GM06990 (cell line): ENCODE data around the gene PI4KA.
"Not testable (repeated sequence)": the region's sequence is repeated elsewhere in the genome, so short reads cannot be mapped to it uniquely, and the experiment has no call there.

Experiments used
- DNase-seq: peaks from one replicate; pipeline ENCODE4 v3.0.0-alpha.2; 2011; ENCODE audit not compliant: insufficient read length; ENCODE audit errors: extremely low read depth
- H3K27me3 ChIP-seq: replicated peaks from 2 replicates; pipeline ENCODE4 v1.6.0; 2011; ENCODE audit warnings: low read length; ENCODE audit not compliant: control insufficient read depth, insufficient read depth
- H3K36me3 ChIP-seq: 2 replicates; pipeline ENCODE4 v1.5.1; 2011; ENCODE audit warnings: low read length; ENCODE audit not compliant: control insufficient read depth, insufficient read depth
- H3K4me3 ChIP-seq: replicated peaks from 2 replicates; pipeline ENCODE4 v1.5.1; 2011; ENCODE audit warnings: low read depth, mild to moderate bottlenecking, control low read depth, low read length
- CTCF ChIP-seq: IDR thresholded peaks from 2 replicates; pipeline ENCODE4 v1.5.1; 2011; ENCODE audit warnings: low read length, control low read depth, mild to moderate bottlenecking, inconsistent platforms; ENCODE audit not compliant: insufficient read depth, poor library complexity, severe bottlenecking

Gene PI4KA

GRCh38 chr22:20836987-20837823, 21.4 kb downstream of the PI4KA start:
- no peaks in the 10 kb centered on the region for H3K27me3 ChIP-seq
- no peak overlapping the region for H3K4me3 ChIP-seq
- no peak for TF ChIP-seq CTCF
- DNase-seq = no peak
- H3K36me3 ChIP-seq = peaks cover 5% of the 10 kb centered on the region

- H3K36me3 ChIP-seq = peaks cover 5% of the 10 kb centered on the region
- DNase-seq = no peak
- TF ChIP-seq CTCF = no peak
- H3K27me3 ChIP-seq = no peaks in the 10 kb centered on the region
- H3K4me3 ChIP-seq = no peak overlapping the region
Measured at GRCh38 chr22:20834725-20835124, 23.9 kb downstream of the PI4KA start.

DNA sequence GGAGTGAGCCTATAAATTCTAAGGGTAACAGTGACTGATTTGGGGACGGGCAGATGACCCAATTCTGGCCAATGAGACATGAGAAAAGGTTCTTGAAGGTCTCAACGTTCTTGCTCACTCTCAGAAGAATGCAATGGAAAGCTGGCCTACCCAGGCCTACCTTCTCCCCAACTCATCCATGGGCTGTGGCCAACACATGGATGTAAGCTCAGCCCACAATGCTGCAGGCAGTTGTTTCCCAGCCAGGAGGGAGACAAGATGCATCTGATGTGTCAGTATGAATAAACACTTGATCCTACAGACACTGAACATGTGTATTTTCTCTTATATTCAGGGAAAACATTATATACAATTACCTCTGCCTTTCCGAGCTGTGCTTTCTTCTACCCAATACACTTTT, 24.4 kb downstream of the PI4KA start:
- no peaks in the 10 kb centered on the region for H3K27me3 ChIP-seq
- H3K4me3 ChIP-seq = no peak overlapping the region
- H3K36me3 ChIP-seq = peaks cover 5% of the 10 kb centered on the region
- no peak for TF ChIP-seq CTCF
- DNase-seq = no peak

DNA sequence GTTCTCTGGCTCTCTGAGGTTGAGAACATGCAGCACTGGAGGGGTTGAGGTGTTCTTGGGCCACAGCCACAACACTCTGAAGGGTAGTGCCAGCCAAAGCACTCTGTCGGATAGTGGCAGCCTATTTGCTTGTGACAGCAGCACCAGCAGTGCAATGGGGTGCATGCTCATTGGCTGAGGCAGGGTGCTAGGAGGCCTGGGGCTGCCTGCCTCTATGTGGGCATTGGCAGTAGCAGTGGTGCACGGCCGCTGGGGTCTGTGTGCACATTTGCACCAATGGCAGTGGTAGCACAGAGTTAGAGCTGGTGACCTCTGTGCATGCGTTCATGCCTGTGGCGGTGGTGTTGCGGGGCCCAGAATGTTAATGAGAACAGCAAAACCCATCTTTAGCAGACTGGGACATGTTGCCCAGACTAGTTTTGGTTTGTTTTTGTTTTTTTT, 25.4 kb downstream of the PI4KA start:
- Histone ChIP-seq H3K36me3 (peaks cover 5% of the 10 kb centered on the region), H3K4me3 (no peak overlapping the region), H3K27me3 (no peaks in the 10 kb centered on the region)
- TF ChIP-seq CTCF = no peak
- no peak for DNase-seq

DNA sequence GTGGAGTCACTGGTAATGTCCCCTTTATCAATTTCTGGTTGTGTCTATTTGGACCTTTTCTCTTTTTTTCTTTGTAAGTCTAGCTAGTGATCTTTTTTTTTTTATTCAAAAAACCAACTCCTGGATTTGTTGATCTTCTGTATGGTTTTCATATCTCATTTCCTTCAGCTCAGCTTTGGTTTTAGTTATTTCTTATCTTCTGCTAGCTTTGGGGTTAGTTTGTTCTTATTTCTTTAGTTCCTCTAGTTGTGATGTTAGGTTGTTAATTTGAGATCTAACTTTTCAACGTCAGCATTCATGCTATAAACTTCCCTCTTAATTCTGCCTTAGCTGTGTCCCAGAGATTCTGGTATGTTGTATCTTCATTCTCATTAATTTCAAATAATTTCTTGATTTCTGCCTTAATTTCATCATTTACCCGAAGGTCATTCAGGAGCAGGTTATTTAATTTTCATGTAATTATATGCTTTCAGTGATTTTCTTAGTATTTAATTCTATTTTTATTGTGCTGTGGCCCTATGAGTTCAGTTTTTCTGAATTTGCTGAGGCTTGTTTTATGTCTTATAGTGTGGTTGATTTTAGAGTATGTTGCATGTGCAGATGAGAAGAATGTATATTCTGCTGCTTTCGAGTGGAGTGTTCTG, 29.0 kb downstream of the PI4KA start:
- H3K4me3 ChIP-seq = no peak overlapping the region
- H3K27me3 ChIP-seq = no peaks in the 10 kb centered on the region
- TF ChIP-seq CTCF = no peak
- peaks cover 5% of the 10 kb centered on the region for H3K36me3 ChIP-seq
- no peak for DNase-seq

DNA sequence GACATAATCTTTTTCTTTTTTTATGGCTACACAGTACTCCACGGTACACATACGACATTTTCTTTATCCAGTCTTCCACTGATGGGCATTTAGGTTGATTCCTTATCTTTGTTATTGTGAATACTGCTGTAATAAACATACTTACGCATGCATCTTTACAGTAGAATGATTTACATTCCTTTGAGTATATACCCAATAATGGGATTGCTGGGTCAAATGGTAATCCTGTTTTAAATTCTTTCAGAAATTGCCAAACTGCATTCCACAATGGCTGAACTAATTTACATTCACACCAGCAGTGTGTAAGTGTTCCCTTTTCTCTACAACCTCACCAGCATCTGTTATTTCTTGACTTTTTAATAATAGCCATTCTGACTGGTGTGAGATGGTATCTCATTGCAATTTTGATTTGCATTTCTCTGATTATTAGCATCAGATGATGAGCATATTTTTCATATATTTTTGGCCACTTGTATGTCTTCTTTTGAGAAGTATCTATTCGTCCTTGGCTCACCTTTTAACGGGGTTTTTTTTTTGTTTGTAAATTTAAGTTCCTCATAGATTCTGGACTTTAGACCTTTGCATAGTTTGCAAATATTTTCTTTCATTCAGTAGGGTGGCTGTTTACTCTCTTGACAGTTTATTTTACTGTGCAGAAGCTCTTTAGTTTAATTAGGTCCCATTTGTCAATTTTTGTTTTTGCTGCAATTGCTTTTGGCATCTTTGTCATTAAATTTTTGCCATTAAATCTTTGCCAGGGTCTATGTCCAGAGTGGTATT, 32.0 kb downstream of the PI4KA start:
- DNase-seq, H3K27me3 ChIP-seq, H3K36me3 ChIP-seq, H3K4me3 ChIP-seq: not testable (repeated sequence)
